Endodermal cell (in vitro differentiated cells): ENCODE measurements around the gene DLG1. TPM values are rescaled to one million over a fixed set of nuclear protein-coding genes. Genes with fewer than 3 reads are reported as not detected.
A peak's percentile ranks its signal among the peaks of the same experiment; 100 is the strongest.

ENCODE experiments used
- DNase-seq: peaks from one replicate; pipeline ENCODE4 v3.0.0-alpha.2; 2017
- H3K27ac ChIP-seq: 2 replicates; pipeline ENCODE4 v1.5.1; 2013; ENCODE audit warnings: mild to moderate bottlenecking, low read depth, low read length, moderate library complexity
- H3K27me3 ChIP-seq: 2 replicates; pipeline ENCODE4 v1.6.1; 2013; ENCODE audit warnings: mild to moderate bottlenecking, low read length, moderate library complexity; ENCODE audit not compliant: insufficient read depth, control insufficient read depth, poor library complexity, severe bottlenecking
- H3K36me3 ChIP-seq: 2 replicates; pipeline ENCODE4 v1.7.0; 2013; ENCODE audit warnings: mild to moderate bottlenecking, low read length, moderate library complexity; ENCODE audit not compliant: control insufficient read depth, insufficient read depth
- H3K4me1 ChIP-seq: one replicate; pipeline ENCODE4 v1.7.0; 2013; ENCODE audit warnings: low read length; ENCODE audit not compliant: control insufficient read depth, insufficient read depth
- H3K4me3 ChIP-seq: 2 replicates; pipeline ENCODE4 v1.5.1; 2013; ENCODE audit warnings: mild to moderate bottlenecking, low read length, moderate library complexity
- H3K9ac ChIP-seq: 2 replicates; pipeline ENCODE4 v1.6.1; 2013; ENCODE audit warnings: mild to moderate bottlenecking, low read length, moderate library complexity; ENCODE audit not compliant: poor library complexity, severe bottlenecking; ENCODE audit errors: extremely low read depth
- H3K9me3 ChIP-seq: 2 replicates; pipeline ENCODE4 v1.6.1; 2013; ENCODE audit warnings: mild to moderate bottlenecking, low read length, moderate library complexity; ENCODE audit not compliant: control insufficient read depth
- H3K27ac Mint-ChIP-seq: 2 replicates; pipeline ENCODE4 v1.8.0; 2020; ENCODE audit warnings: mixed read lengths
- H3K27me3 Mint-ChIP-seq: 2 replicates; pipeline ENCODE4 v1.8.0; 2021; ENCODE audit warnings: mild to moderate bottlenecking, mixed read lengths; ENCODE audit not compliant: insufficient read depth
- H3K36me3 Mint-ChIP-seq: 2 replicates; pipeline ENCODE4 v1.8.0; 2020; ENCODE audit warnings: low read depth, mixed read lengths
- H3K4me1 Mint-ChIP-seq: 2 replicates; pipeline ENCODE4 v1.8.0; 2020; ENCODE audit warnings: mixed read lengths
- H3K4me3 Mint-ChIP-seq: 2 replicates; pipeline ENCODE4 v1.8.0; 2020; ENCODE audit warnings: mild to moderate bottlenecking, moderate library complexity, mixed read lengths
- H3K9me3 Mint-ChIP-seq: 2 replicates; pipeline ENCODE4 v1.8.0; 2020; ENCODE audit warnings: mild to moderate bottlenecking, mixed read lengths
- WGBS, 2 experiments: methylation state at CpG; one replicate each; pipeline versions ENCODE4 v1.1.5 to v1.1.7; 2013; ENCODE audit warnings: missing lambda C conversion rate in 2 of 2, mixed read lengths in 1 of 2; ENCODE audit not compliant: insufficient coverage in 1 of 2, insufficient read length in 1 of 2; 5-methylcytosine and 5-hydroxymethylcytosine counted together
- total RNA-seq, 2 donors: library from RNA; stranded (reverse); fragmentation: NEBNext Ultra II Directional in 1 of 2; extraction: Animal tissue kit (Norgen Biotek cat#: 25700) in 1 of 2; gene quantifications; 2 replicates in 1 of 2; 3 replicates in 1 of 2; pipeline ENCODE4 v1.2.1, GENCODE V29; 2021
- TF ChIP-seq, protein P1 (sequence below): fragments of 200-600 bp; sonication (generic); conservative IDR thresholded peaks from 2 replicates; pipeline ENCODE4 v1.5.0; 2021; ENCODE audit warnings: antibody characterized with exemption, mild to moderate bottlenecking

Gene DLG1
- total RNA-seq, 2 donors from 2014 or later, result 78.7 to 96.9 TPM

GRCh38 chr3:197183582-197183981 is 114.8 kb downstream of the DLG1 start:
- Mint-ChIP-seq H3K9me3 (no peaks in the 10 kb centered on the region), H3K27me3 (no peaks in the 10 kb centered on the region), H3K4me3 (no peak overlapping the region), H3K4me1 (peaks cover 9% of the 10 kb centered on the region), H3K36me3 (no peaks in the 10 kb centered on the region), H3K27ac (no peak overlapping the region)
- H3K27ac ChIP-seq, result peak overlapping the region; percentile 21
- no peaks in the 10 kb centered on the region for H3K27me3 ChIP-seq
- no peak overlapping the region for H3K9ac ChIP-seq
- H3K9me3 ChIP-seq, result no peaks in the 10 kb centered on the region
- DNase-seq, result no peak
- TF ChIP-seq, protein P1, sequence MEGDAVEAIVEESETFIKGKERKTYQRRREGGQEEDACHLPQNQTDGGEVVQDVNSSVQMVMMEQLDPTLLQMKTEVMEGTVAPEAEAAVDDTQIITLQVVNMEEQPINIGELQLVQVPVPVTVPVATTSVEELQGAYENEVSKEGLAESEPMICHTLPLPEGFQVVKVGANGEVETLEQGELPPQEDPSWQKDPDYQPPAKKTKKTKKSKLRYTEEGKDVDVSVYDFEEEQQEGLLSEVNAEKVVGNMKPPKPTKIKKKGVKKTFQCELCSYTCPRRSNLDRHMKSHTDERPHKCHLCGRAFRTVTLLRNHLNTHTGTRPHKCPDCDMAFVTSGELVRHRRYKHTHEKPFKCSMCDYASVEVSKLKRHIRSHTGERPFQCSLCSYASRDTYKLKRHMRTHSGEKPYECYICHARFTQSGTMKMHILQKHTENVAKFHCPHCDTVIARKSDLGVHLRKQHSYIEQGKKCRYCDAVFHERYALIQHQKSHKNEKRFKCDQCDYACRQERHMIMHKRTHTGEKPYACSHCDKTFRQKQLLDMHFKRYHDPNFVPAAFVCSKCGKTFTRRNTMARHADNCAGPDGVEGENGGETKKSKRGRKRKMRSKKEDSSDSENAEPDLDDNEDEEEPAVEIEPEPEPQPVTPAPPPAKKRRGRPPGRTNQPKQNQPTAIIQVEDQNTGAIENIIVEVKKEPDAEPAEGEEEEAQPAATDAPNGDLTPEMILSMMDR, result no peak
- H3K4me3 ChIP-seq, result no peak overlapping the region
- 84 to 89% methylated on average over 9 of the region's 9 CpGs for WGBS, 2 experiments
- H3K36me3 ChIP-seq, result peaks cover 5% of the 10 kb centered on the region
- H3K4me1 ChIP-seq, result no peaks in the 10 kb centered on the region

GRCh38 chr3:197181741-197182140 is 116.7 kb downstream of the DLG1 start:
- no peak for DNase-seq
- no peaks in the 10 kb centered on the region for H3K9me3 ChIP-seq
- Mint-ChIP-seq H3K4me3 (no peak overlapping the region), H3K4me1 (peaks cover 9% of the 10 kb centered on the region), H3K27ac (no peak overlapping the region), H3K36me3 (peaks cover 5% of the 10 kb centered on the region), H3K9me3 (no peaks in the 10 kb centered on the region), H3K27me3 (no peaks in the 10 kb centered on the region)
- WGBS, 2 experiments, result 88 to 95% methylated on average over 3 to 5 of the region's 6 CpGs
- H3K4me3 ChIP-seq, result no peak overlapping the region
- no peaks in the 10 kb centered on the region for H3K27me3 ChIP-seq
- no peak overlapping the region for H3K27ac ChIP-seq
- H3K36me3 ChIP-seq, result peaks cover 19% of the 10 kb centered on the region
- H3K9ac ChIP-seq, result no peak overlapping the region
- TF ChIP-seq, protein P1, result no peak
- H3K4me1 ChIP-seq, result no peaks in the 10 kb centered on the region

DNA sequence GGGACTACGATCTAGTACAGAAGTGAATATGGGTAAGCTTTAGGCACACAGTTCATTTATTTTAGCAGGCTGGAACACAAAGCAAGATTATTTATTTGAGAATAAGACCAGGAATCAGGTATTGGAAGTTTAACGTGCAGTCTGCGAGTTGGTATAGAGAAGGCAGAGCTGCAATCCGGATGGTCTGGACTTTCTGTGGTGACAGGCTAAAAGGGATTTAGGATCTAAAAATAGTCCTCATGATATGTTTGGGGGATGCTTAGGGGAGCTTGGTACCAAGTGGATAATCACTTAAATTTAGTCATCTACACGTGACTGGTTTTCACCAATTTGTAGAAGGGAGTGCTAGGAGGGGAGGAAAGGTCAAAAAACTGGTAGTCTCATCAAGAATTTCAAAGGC is 119.4 kb downstream of the DLG1 start:
- no peak overlapping the region for H3K27ac Mint-ChIP-seq
- no peaks in the 10 kb centered on the region for H3K9me3 Mint-ChIP-seq
- H3K4me3 Mint-ChIP-seq, result no peak overlapping the region
- TF ChIP-seq, protein P1, result no peak
- no peaks in the 10 kb centered on the region for H3K27me3 ChIP-seq
- no peaks in the 10 kb centered on the region for H3K9me3 ChIP-seq
- H3K4me1 ChIP-seq, result no peaks in the 10 kb centered on the region
- H3K27ac ChIP-seq, result no peak overlapping the region
- peaks cover 5% of the 10 kb centered on the region for H3K36me3 Mint-ChIP-seq
- 91 to 94% methylated on average over 4 to 5 of the region's 5 CpGs for WGBS, 2 experiments
- no peaks in the 10 kb centered on the region for H3K27me3 Mint-ChIP-seq
- H3K4me3 ChIP-seq, result no peak overlapping the region
- H3K4me1 Mint-ChIP-seq, result peaks cover 14% of the 10 kb centered on the region
- H3K36me3 ChIP-seq, result peaks cover 23% of the 10 kb centered on the region
- no peak for DNase-seq
- H3K9ac ChIP-seq, result no peak overlapping the region
